ENCODE results near the gene MAN1A2.
"Not testable (repeated sequence)": the region's sequence is repeated elsewhere in the genome, so short reads cannot be mapped to it uniquely, and the experiment has no call there.

MAN1A2 gene

GRCh38 chr1:117541585-117541984 is 174.3 kb downstream of the MAN1A2 start:
- no peaks in the 10 kb centered on the region for H3K36me3 ChIP-seq (ENCODE audit: control insufficient read depth in 1 of 2, insufficient read depth in 2 of 2, low read length in 2 of 2)
- no peak overlapping the region for H3K4me3 ChIP-seq (ENCODE audit: low read depth in 1 of 2, low read length in 2 of 2)
- H3K27ac ChIP-seq (ENCODE audit: low read depth, low read length) = no peak overlapping the region

GRCh38 chr1:117544509-117545109 is 177.4 kb downstream of the MAN1A2 start:
- no peak overlapping the region for H3K9ac ChIP-seq (ENCODE audit: low read depth in 1 of 2, low read length in 2 of 2)
- H3K36me3 ChIP-seq (ENCODE audit: control insufficient read depth in 1 of 2, insufficient read depth in 2 of 2, low read length in 2 of 2) = no peaks in the 10 kb centered on the region
- H3K4me1 ChIP-seq (ENCODE audit: control insufficient read depth in 1 of 2, insufficient read depth in 2 of 2, low read length in 2 of 2) = no peaks in the 10 kb centered on the region
- H3K9me3 ChIP-seq (ENCODE audit: control insufficient read depth in 1 of 2, low read length in 2 of 2) = no peaks in the 10 kb centered on the region
- no peak overlapping the region for H3K4me3 ChIP-seq (ENCODE audit: low read depth in 1 of 2, low read length in 2 of 2)
- H3K27ac ChIP-seq (ENCODE audit: low read depth, low read length) = no peak overlapping the region
- no peaks in the 10 kb centered on the region for H3K27me3 ChIP-seq (ENCODE audit: control insufficient read depth in 1 of 2, insufficient read depth in 2 of 2, low read length in 2 of 2)

More at GRCh38 chr1:117541585-117541984, 174.3 kb downstream of the MAN1A2 start:
- Histone ChIP-seq H3K27me3 (ENCODE audit: control insufficient read depth in 1 of 2, insufficient read depth in 2 of 2, low read length in 2 of 2) (no peaks in the 10 kb centered on the region), H3K4me1 (ENCODE audit: control insufficient read depth in 1 of 2, insufficient read depth in 2 of 2, low read length in 2 of 2) (peaks cover 6 to 9% of the 10 kb centered on the region in 2 donors), H3K9ac (ENCODE audit: low read depth in 1 of 2, low read length in 2 of 2) (no peak overlapping the region), H3K9me3 (ENCODE audit: control insufficient read depth in 1 of 2, low read length in 2 of 2) (no peaks in the 10 kb centered on the region)

- no peaks in the 10 kb centered on the region for H3K4me1 ChIP-seq (ENCODE audit: control insufficient read depth in 1 of 2, insufficient read depth in 2 of 2, low read length in 2 of 2)
- no peaks in the 10 kb centered on the region for H3K36me3 ChIP-seq (ENCODE audit: control insufficient read depth in 1 of 2, insufficient read depth in 2 of 2, low read length in 2 of 2)
- H3K27ac ChIP-seq (ENCODE audit: low read depth, low read length) = no peak overlapping the region
- no peak overlapping the region for H3K4me3 ChIP-seq (ENCODE audit: low read depth in 1 of 2, low read length in 2 of 2)
- H3K9ac ChIP-seq (ENCODE audit: low read depth in 1 of 2, low read length in 2 of 2) = no peak overlapping the region
- no peaks in the 10 kb centered on the region for H3K9me3 ChIP-seq (ENCODE audit: control insufficient read depth in 1 of 2, low read length in 2 of 2)
- H3K27me3 ChIP-seq (ENCODE audit: control insufficient read depth in 1 of 2, insufficient read depth in 2 of 2, low read length in 2 of 2) = no peaks in the 10 kb centered on the region
Observed at GRCh38 chr1:117546467-117546866, 179.2 kb downstream of the MAN1A2 start.

DNA sequence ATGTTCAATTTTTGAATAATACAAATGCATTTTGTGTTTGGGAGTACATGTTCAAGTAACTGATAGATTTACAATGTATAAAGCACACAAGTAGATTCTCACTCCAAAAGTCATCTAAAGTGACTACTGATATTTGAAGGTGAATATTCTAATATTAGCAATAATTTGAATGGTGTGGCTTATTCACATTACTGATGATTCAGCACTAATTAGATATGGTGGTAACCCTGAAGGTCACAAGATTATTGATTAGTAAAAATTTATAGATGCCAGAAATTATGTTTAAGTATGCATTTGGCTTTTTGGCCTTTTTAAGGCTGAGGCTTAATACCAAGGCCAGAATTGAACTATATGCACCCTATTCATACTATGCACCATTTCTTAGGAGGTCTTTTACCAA is 186.2 kb downstream of the MAN1A2 start:
- Histone ChIP-seq H3K4me3 (ENCODE audit: low read depth in 1 of 2, low read length in 2 of 2) (no peak overlapping the region), H3K9me3 (ENCODE audit: control insufficient read depth in 1 of 2, low read length in 2 of 2) (no peaks in the 10 kb centered on the region), H3K9ac (ENCODE audit: low read depth in 1 of 2, low read length in 2 of 2) (no peak overlapping the region), H3K36me3 (ENCODE audit: control insufficient read depth in 1 of 2, insufficient read depth in 2 of 2, low read length in 2 of 2) (no peaks in the 10 kb centered on the region), H3K27ac (ENCODE audit: low read depth, low read length) (no peak overlapping the region), H3K4me1 (ENCODE audit: control insufficient read depth in 1 of 2, insufficient read depth in 2 of 2, low read length in 2 of 2) (no peaks in the 10 kb centered on the region), H3K27me3 (ENCODE audit: control insufficient read depth in 1 of 2, insufficient read depth in 2 of 2, low read length in 2 of 2) (no peaks in the 10 kb centered on the region)

DNA sequence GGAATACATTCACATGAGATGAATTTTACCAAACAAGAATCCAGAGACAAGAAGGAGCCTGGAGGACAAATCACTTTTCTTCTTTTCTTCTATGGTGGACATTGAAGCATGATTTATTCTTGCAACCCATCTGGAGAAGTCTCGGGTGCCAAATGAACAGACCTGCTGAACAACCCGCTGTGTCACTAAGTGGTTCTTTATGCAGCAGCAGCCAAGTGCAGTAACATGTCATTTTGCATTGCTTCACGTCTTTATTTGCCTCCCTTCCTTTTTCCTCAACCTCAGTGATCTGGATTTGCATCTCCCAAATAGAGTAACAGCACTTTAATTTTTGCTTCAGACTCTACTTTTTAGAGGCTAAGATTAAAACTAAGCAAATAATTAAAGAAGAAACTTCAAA is 188.6 kb downstream of the MAN1A2 start:
- Histone ChIP-seq H3K9me3 (ENCODE audit: control insufficient read depth in 1 of 2, low read length in 2 of 2) (no peaks in the 10 kb centered on the region), H3K36me3 (ENCODE audit: control insufficient read depth in 1 of 2, insufficient read depth in 2 of 2, low read length in 2 of 2) (no peaks in the 10 kb centered on the region), H3K9ac (ENCODE audit: low read depth in 1 of 2, low read length in 2 of 2) (no peak overlapping the region), H3K4me1 (ENCODE audit: control insufficient read depth in 1 of 2, insufficient read depth in 2 of 2, low read length in 2 of 2) (no peaks in the 10 kb centered on the region), H3K27ac (ENCODE audit: low read depth, low read length) (no peak overlapping the region), H3K4me3 (ENCODE audit: low read depth in 1 of 2, low read length in 2 of 2) (no peak overlapping the region), H3K27me3 (ENCODE audit: control insufficient read depth in 1 of 2, insufficient read depth in 2 of 2, low read length in 2 of 2) (no peaks in the 10 kb centered on the region)

GRCh38 chr1:117556341-117556740 is 189.1 kb downstream of the MAN1A2 start:
- Histone ChIP-seq H3K36me3 (ENCODE audit: control insufficient read depth in 1 of 2, insufficient read depth in 2 of 2, low read length in 2 of 2) (no peaks in the 10 kb centered on the region), H3K4me1 (ENCODE audit: control insufficient read depth in 1 of 2, insufficient read depth in 2 of 2, low read length in 2 of 2) (no peaks in the 10 kb centered on the region), H3K27ac (ENCODE audit: low read depth, low read length) (no peak overlapping the region), H3K27me3 (ENCODE audit: control insufficient read depth in 1 of 2, insufficient read depth in 2 of 2, low read length in 2 of 2) (no peaks in the 10 kb centered on the region), H3K4me3 (ENCODE audit: low read depth in 1 of 2, low read length in 2 of 2) (no peak overlapping the region), H3K9ac (ENCODE audit: low read depth in 1 of 2, low read length in 2 of 2) (no peak overlapping the region), H3K9me3 (ENCODE audit: control insufficient read depth in 1 of 2, low read length in 2 of 2) (no peaks in the 10 kb centered on the region)

- Histone ChIP-seq H3K36me3 (ENCODE audit: control insufficient read depth in 1 of 2, insufficient read depth in 2 of 2, low read length in 2 of 2) (no peaks in the 10 kb centered on the region), H3K9ac (ENCODE audit: low read depth in 1 of 2, low read length in 2 of 2) (no peak overlapping the region), H3K9me3 (ENCODE audit: control insufficient read depth in 1 of 2, low read length in 2 of 2) (no peaks in the 10 kb centered on the region), H3K4me3 (ENCODE audit: low read depth in 1 of 2, low read length in 2 of 2) (no peak overlapping the region), H3K27me3 (ENCODE audit: control insufficient read depth in 1 of 2, insufficient read depth in 2 of 2, low read length in 2 of 2) (no peaks in the 10 kb centered on the region), H3K27ac (ENCODE audit: low read depth, low read length) (no peak overlapping the region), H3K4me1 (ENCODE audit: control insufficient read depth in 1 of 2, insufficient read depth in 2 of 2, low read length in 2 of 2) (no peaks in the 10 kb centered on the region)
Observed at GRCh38 chr1:117556976-117557375, 189.7 kb downstream of the MAN1A2 start.

DNA sequence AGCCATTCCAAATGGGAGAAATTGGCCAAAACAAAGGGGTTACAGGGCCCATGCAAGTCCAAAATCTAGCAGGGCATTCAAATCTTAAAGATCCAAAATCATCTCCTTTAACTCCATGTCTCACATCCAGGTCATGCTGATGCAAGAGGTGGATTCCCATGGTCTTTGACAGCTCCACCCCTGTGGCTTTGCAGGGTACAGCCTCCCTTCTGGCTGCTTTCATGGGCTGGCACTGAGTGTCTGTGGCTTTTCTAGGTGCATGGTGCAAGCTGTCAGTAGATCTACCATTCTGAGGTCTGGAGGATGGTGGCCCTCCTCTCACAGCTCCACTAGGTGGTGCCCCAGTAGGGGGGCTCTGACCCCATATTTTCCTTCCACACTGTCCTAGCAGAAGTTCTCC is 191.2 kb downstream of the MAN1A2 start:
- not testable (repeated sequence) for H3K9me3 ChIP-seq (ENCODE audit: control insufficient read depth in 1 of 2, low read length in 2 of 2); H3K9ac ChIP-seq (ENCODE audit: low read depth in 1 of 2, low read length in 2 of 2); H3K36me3 ChIP-seq (ENCODE audit: control insufficient read depth in 1 of 2, insufficient read depth in 2 of 2, low read length in 2 of 2); H3K4me1 ChIP-seq (ENCODE audit: control insufficient read depth in 1 of 2, insufficient read depth in 2 of 2, low read length in 2 of 2); H3K27ac ChIP-seq (ENCODE audit: low read depth, low read length); H3K4me3 ChIP-seq (ENCODE audit: low read depth in 1 of 2, low read length in 2 of 2); H3K27me3 ChIP-seq (ENCODE audit: control insufficient read depth in 1 of 2, insufficient read depth in 2 of 2, low read length in 2 of 2)

DNA sequence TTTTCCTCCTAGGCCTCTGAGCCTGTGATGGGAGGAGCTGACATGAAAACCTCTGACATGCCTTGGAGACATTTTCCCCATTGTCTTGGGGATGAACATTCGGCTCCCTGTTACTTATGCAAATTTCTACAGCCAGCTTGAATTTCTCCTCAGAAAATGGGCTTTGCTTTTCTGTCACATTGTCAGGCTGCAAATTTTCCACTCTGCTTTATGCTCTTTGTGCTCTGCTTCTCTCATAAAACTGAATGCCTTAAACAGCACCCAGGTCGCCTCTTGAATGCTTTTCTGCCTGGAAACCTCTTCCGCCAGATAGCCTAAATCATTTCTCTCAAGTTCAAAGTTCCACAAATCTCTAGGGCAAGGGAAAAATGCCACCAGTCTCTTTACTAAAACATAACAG is 191.9 kb downstream of the MAN1A2 start:
- no peak overlapping the region for H3K4me3 ChIP-seq (ENCODE audit: low read depth in 1 of 2, low read length in 2 of 2)

GRCh38 chr1:117559985-117560384 is 192.7 kb downstream of the MAN1A2 start:
- peaks cover 0 to 5% of the 10 kb centered on the region in 2 donors for H3K4me1 ChIP-seq (ENCODE audit: control insufficient read depth in 1 of 2, insufficient read depth in 2 of 2, low read length in 2 of 2)
- no peaks in the 10 kb centered on the region for H3K27me3 ChIP-seq (ENCODE audit: control insufficient read depth in 1 of 2, insufficient read depth in 2 of 2, low read length in 2 of 2)
- H3K4me3 ChIP-seq (ENCODE audit: low read depth in 1 of 2, low read length in 2 of 2) = no peak overlapping the region
- no peak overlapping the region for H3K27ac ChIP-seq (ENCODE audit: low read depth, low read length)
- H3K9ac ChIP-seq (ENCODE audit: low read depth in 1 of 2, low read length in 2 of 2) = no peak overlapping the region
- no peaks in the 10 kb centered on the region for H3K9me3 ChIP-seq (ENCODE audit: control insufficient read depth in 1 of 2, low read length in 2 of 2)
- H3K36me3 ChIP-seq (ENCODE audit: control insufficient read depth in 1 of 2, insufficient read depth in 2 of 2, low read length in 2 of 2) = no peaks in the 10 kb centered on the region

More for the DNA sequence above, 191.9 kb downstream of the MAN1A2 start:
- Histone ChIP-seq H3K9me3 (ENCODE audit: control insufficient read depth in 1 of 2, low read length in 2 of 2) (no peaks in the 10 kb centered on the region), H3K27ac (ENCODE audit: low read depth, low read length) (no peak overlapping the region), H3K27me3 (ENCODE audit: control insufficient read depth in 1 of 2, insufficient read depth in 2 of 2, low read length in 2 of 2) (no peaks in the 10 kb centered on the region), H3K36me3 (ENCODE audit: control insufficient read depth in 1 of 2, insufficient read depth in 2 of 2, low read length in 2 of 2) (no peaks in the 10 kb centered on the region), H3K9ac (ENCODE audit: low read depth in 1 of 2, low read length in 2 of 2) (no peak overlapping the region), H3K4me1 (ENCODE audit: control insufficient read depth in 1 of 2, insufficient read depth in 2 of 2, low read length in 2 of 2) (no peaks in the 10 kb centered on the region)

GRCh38 chr1:117561071-117561470 is 193.8 kb downstream of the MAN1A2 start:
- Histone ChIP-seq H3K27ac (ENCODE audit: low read depth, low read length) (no peak overlapping the region), H3K9me3 (ENCODE audit: control insufficient read depth in 1 of 2, low read length in 2 of 2) (no peaks in the 10 kb centered on the region), H3K4me1 (ENCODE audit: control insufficient read depth in 1 of 2, insufficient read depth in 2 of 2, low read length in 2 of 2) (peaks cover 0 to 5% of the 10 kb centered on the region in 2 donors), H3K9ac (ENCODE audit: low read depth in 1 of 2, low read length in 2 of 2) (no peak overlapping the region), H3K4me3 (ENCODE audit: low read depth in 1 of 2, low read length in 2 of 2) (no peak overlapping the region), H3K27me3 (ENCODE audit: control insufficient read depth in 1 of 2, insufficient read depth in 2 of 2, low read length in 2 of 2) (no peaks in the 10 kb centered on the region), H3K36me3 (ENCODE audit: control insufficient read depth in 1 of 2, insufficient read depth in 2 of 2, low read length in 2 of 2) (no peaks in the 10 kb centered on the region)

Measured in duodenal mucosa (tissue), 2 donors.